ENCODE results near the gene PROSER2. TPM values are rescaled to one million over a fixed set of nuclear protein-coding genes. Genes with fewer than 3 reads are reported as not detected.

PROSER2 gene
- total RNA-seq, 1 donor: 3.9 TPM

DNA sequence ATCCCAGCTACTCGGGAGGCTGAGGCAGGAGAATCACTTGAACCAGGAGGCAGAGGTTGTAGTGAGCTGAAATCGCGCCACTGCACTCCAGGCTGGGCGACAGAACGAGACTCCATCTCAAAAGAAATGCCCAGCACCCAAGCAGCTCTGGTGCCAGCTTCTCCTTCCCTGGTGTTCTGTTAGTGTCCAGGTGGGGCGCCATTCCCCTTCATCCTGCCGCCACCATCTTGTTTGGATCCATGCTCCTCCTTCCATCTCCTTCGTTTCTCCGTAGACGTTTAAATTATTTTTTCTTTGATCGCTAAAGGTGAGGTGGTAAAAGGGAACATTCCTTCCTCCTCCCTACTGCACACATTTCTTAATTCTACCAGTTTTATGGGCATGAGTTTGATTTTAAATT lies 30.3 kb downstream of the PROSER2 start:
- TF ChIP-seq CTCF (IDR thresholded peaks at IDR 0.05; ENCODE audit: insufficient read depth, low read depth, low read length): peak; percentile 20
- no peak for DNase-seq (ENCODE audit: low read depth)
- no peak overlapping the region for H3K4me3 ChIP-seq (ENCODE audit: low read depth, low read length)

- DNase-seq (ENCODE audit: low read depth): no peak
- H3K4me3 ChIP-seq (ENCODE audit: low read depth, low read length): no peak overlapping the region
- no peak for TF ChIP-seq CTCF (IDR thresholded peaks at IDR 0.05; ENCODE audit: insufficient read depth, low read depth, low read length)
Observed at GRCh38 chr10:11854301-11854700, 31.1 kb downstream of the PROSER2 start.

GRCh38 chr10:11856089-11856488 lies 32.9 kb downstream of the PROSER2 start:
- TF ChIP-seq CTCF (IDR thresholded peaks at IDR 0.05; ENCODE audit: insufficient read depth, low read depth, low read length): no peak
- no peak overlapping the region for H3K4me3 ChIP-seq (ENCODE audit: low read depth, low read length)
- no peak for DNase-seq (ENCODE audit: low read depth)

DNA sequence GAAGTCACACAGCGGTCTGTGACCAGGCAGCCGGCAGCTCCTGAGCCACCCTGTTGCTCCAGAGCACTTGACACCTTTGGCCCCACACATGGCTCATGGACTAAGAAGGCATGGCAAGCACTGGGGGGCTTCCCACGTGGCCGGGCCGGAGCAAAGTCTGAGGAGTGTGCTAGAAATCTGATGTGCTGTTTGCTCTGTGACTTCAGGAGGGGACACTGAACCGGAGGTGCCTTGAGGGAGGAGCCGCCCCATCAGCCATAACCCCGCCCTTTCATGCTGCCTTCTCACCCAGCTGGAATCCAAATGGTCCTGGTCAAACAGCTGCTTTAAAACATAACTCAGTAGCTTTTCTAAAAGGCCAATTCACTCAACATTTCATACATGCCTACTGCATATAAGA lies 33.5 kb downstream of the PROSER2 start:
- DNase-seq (ENCODE audit: low read depth): no peak
- TF ChIP-seq CTCF (IDR thresholded peaks at IDR 0.05; ENCODE audit: insufficient read depth, low read depth, low read length): no peak
- no peak overlapping the region for H3K4me3 ChIP-seq (ENCODE audit: low read depth, low read length)

GRCh38 chr10:11858093-11858492 lies 34.9 kb downstream of the PROSER2 start:
- H3K4me3 ChIP-seq (ENCODE audit: low read depth, low read length): no peak overlapping the region
- TF ChIP-seq CTCF (IDR thresholded peaks at IDR 0.05; ENCODE audit: insufficient read depth, low read depth, low read length): no peak

GRCh38 chr10:11861341-11861740 lies 38.2 kb downstream of the PROSER2 start:
- no peak for TF ChIP-seq CTCF (IDR thresholded peaks at IDR 0.05; ENCODE audit: insufficient read depth, low read depth, low read length)
- DNase-seq (ENCODE audit: low read depth): no peak
- H3K4me3 ChIP-seq (ENCODE audit: low read depth, low read length): no peak overlapping the region

More at GRCh38 chr10:11858093-11858492, 34.9 kb downstream of the PROSER2 start:
- no peak for DNase-seq (ENCODE audit: low read depth)

GRCh38 chr10:11861811-11862428 lies 38.8 kb downstream of the PROSER2 start:
- TF ChIP-seq CTCF (IDR thresholded peaks at IDR 0.05; ENCODE audit: insufficient read depth, low read depth, low read length): no peak
- no peak for DNase-seq (ENCODE audit: low read depth)
- no peak overlapping the region for H3K4me3 ChIP-seq (ENCODE audit: low read depth, low read length)
